GM21367 (cell line): ENCODE measurements around the gene WDR45.
"Not testable (repeated sequence)": the region's sequence is repeated elsewhere in the genome, so short reads cannot be mapped to it uniquely, and the experiment has no call there.

Experiments
- ATAC-seq: cut with Tn5 transposase; IDR thresholded peaks from one replicate; pipeline ENCODE4 v1.9.1; 2021; ENCODE audit not compliant: unreplicated experiment

WDR45 gene

GRCh38 chrX:49079489-49080428, at the start of gene WDR45:
TSS of gene WDR45 (minus strand) at chrX:49079887. CDS start at chrX:49078095, 1,792 bp downstream.
- ATAC-seq: no peak

DNA sequence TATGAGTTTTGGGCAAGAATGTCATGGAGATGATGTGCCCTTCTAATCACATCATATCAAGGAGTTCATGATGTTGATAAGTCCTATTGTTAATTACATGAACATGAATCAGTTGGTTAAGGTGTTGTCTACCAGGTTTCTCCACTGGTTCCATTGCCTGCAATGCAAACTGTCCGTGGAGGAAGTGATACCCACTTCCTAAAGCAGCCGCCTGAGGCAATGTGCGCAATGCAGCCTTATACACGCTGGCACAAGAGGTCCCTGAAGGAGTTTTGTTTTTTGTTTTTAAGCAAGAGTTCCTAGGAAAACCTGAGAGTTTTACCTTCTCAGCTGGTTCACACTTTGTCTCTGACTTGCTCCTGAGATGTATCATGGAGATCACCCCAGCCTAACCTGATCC, 49.7 kb upstream of the WDR45 start:
- no peak for ATAC-seq

- not testable (repeated sequence) for ATAC-seq
Observed at GRCh38 chrX:49127742-49128258, 48.1 kb upstream of the WDR45 start.

DNA sequence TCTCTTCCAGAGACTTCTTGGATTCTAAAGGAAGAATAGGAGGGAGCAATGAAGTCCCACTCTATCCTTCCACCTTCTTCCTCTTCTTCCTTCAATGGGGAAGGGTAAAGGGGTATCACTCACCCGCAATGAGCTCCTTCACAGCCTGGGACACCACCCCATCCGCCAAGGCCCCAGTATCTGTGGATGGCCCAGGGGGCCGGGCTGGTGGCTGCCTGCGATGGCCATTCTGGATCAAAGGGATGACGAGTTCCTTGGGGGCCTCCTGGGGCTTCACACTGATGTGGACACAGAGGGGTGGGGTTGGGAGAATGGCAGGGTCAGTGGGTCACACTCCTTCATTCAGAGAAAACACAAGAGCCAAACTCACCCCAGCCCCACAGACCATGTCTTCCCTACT, 42.8 kb upstream of the WDR45 start:
- no peak for ATAC-seq

DNA sequence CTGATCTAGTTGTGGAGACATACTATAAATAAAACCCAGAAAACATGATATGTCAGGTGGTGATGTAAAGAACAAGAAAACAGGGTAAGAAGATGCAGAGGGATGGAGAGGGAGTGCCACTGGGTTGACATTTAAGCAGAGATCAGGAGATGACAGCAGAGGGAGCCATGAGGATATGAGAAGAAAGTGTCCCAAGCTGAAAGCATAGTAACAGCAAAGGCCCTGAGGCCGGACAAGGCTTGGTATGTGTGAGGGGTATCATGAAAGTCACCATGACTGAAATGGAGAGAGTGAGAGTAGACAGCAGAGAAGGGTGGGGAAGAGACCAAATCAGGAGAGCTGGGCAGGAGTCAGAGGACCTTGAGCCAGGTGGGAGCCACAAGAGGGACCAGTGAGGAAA, 40.4 kb upstream of the WDR45 start:
- ATAC-seq: no peak

DNA sequence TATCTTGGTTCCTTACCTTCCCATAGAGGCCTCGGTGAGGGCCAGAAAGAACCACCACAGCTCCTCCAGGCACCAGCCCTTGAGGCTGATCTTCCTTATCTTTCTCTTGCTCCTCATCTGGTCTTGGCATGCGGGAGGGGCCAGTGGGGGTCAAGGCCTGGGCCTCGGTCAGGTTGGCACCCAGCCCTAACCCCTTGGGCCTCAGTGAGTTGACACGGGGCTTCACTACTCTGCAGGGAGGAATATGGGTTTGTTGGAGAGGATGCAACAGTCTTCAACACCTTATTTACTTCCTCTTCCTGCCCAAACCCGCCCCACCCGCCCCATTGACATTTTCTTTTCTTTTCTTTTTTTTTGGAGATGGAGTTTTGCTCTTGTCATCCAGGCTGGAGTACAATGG, 37.9 kb upstream of the WDR45 start:
- ATAC-seq: no peak

- no peak for ATAC-seq
Observed at GRCh38 chrX:49116716-49117115, 37.0 kb upstream of the WDR45 start.

- ATAC-seq: no peak
Observed at GRCh38 chrX:49116076-49116475, 36.4 kb upstream of the WDR45 start.

DNA sequence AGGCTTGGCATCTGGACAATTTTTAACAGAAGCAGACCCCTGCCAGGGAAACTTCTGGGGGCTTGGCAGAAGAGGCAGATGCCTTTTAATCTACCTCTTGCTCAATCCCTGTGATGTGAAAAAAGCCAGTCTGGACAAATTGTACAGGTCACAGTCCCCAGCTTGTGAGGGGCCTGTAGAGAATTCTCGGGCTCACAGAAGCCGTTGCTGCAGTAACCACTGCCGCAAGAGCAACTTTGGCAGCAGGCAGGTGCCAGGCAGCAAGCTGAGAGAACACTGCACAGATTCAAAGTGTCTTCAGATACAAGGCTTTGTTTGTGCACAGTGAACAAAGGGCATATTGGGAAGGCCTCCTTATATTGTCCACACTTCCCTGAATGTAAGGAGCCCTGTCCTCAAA, 32.1 kb upstream of the WDR45 start:
- no peak for ATAC-seq

DNA sequence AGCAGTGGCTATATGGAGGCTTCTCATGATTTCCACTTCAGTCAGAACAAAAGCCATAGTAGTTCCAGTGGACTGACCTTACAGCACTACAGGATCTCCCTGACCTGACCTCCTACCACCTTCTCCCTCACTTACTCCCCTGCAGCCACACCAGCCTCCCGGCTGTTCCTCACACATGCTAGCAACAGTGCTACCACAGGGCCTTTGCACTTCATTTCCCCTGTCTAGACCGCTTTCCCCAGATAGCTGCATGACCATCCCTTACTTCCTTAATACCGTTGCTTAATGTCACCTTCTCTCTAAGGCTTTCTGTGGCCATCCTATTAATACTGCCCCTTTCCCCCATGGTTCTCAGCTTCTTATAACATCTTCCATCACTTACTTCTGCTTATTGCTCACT, 30.7 kb upstream of the WDR45 start:
- ATAC-seq: no peak

DNA sequence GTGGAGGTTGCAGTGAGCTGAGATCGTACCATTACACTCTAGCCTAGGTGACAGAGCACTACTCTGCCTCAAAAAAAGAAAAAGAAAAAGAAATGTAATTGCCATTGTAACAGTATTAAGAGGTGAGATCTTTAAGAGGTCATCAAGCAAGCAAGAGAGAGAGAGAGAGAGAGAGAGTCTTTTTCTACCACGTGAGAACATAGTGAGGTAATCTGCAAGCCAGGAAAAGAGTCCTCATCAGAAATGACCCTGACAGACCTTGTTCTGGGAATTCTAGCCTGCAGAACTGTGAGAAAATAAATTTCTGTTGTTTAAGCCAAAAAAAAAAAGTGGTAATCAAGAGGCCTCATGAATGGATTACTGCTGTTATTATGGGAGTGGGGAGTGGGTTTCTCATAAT, 29.0 kb upstream of the WDR45 start:
- ATAC-seq: no peak

- no peak for ATAC-seq
Observed at GRCh38 chrX:49106930-49107329, 27.2 kb upstream of the WDR45 start.

DNA sequence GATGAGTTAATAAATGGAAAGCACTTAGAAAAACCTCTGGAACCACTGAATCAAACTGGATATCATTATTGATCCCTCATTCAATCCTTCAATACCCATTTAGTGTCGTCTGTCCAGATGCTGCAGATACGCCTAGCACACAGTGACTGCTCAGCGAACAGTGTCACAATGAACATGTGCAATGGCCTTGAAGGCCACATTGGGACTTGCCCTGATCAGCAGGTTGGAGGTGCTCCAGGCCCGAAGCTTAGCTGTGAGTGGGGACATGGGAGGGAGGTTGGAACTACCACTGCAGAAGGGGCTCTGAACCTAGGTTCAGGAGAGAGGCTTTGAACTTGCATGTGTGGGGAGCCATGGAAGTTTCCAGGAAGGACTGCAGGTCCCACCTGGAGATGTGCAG, 26.6 kb upstream of the WDR45 start:
- ATAC-seq: no peak

DNA sequence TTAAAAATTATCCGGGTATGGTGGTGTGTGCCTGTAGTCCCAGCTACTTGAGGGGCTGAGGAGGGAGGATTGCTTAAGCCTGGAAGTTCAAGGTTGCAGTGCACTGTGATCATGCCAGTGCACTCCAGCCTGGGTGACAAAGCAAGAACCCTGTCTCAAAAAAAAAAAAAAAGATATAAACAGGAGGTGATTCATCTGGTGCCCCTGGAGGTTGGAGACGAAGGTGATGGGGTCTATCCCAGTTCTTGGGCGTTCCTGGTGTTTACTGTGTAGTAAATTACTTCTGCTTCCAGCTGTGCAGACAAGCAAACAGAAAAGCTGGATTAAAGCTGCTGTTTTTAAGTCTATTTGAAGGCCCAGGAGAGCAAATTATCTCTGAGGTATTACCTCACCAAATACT, 23.9 kb upstream of the WDR45 start:
- no peak for ATAC-seq

- ATAC-seq: no peak
Observed at GRCh38 chrX:49102190-49102589, 22.5 kb upstream of the WDR45 start.

GRCh38 chrX:49101629-49101984, 21.9 kb upstream of the WDR45 start:
- ATAC-seq: no peak

DNA sequence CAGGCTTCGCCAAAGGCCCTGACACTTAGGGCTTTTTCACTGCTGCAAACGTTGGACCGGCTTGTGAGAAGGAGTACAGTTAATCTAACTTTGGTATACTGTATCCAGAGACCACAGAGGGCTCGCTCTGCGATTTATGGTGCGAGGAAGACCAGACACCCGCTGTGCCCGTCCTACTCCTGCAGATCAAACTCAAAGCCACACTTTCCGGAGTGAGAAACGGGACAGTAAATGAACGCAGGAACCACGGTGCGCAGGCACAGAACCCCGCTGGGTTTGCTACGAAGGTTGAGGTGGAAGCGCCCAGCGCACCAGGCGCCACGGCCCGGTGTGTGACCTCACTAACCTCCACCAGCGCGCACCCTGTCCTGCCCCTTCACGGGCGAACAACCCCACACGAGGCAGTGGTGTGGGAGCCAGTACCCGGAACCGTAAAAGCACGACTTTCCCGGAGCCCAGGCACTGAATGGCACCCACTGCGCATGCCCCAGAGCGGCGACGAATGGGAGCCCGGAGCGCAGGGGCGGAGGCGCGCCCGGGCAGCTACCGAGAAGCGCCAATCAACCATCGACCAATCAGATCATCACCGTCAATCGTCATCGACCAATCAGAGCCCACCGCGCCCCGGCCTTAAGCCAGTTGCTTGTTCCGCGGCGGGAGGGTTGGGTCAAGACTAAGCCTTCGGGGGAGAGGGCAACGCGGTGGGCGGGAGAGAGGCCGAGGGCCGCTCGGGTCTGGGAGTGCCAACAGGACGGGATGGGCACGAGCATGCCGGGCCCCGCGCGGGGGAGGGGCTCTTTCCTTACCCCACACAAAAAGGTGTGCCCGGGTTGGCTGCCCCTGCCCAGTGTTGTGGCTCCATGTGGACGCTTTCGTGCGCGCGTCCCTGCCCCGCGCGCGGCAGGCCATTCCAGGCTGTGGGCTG, 21.3 kb upstream of the WDR45 start:
- ATAC-seq: peak; percentile 94

GRCh38 chrX:49096419-49096818, 16.7 kb upstream of the WDR45 start:
- ATAC-seq: no peak

DNA sequence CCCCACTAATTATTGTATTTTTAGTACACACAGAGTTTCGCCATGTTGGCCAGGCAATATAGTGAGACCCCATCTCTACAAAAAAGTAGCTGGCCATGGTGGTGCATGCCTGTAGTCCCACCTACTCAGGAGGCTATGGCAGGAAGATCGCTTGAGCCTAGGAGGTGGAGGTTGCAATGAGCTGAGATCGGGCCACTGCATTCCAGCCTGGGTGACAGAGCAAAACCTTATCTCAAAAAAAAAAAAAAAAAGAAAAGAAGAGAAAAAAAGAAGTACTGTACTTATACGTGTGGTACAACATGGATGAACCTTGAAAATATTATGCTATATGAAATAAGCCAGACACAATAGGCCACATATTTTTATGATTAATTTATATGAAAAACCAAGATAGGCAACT, 9.9 kb upstream of the WDR45 start:
- ATAC-seq: no peak

- no peak for ATAC-seq
Observed at GRCh38 chrX:49082271-49082871, 2.7 kb upstream of the WDR45 start.

- no peak for ATAC-seq
Observed at GRCh38 chrX:49077941-49078340, 1.7 kb downstream of the WDR45 start.
